NCI-H345 treated with DMSO at 0.1 percent for 48 hours (cell line): ENCODE results near the gene FAF2.
"Not testable (repeated sequence)": the region's sequence is repeated elsewhere in the genome, so short reads cannot be mapped to it uniquely, and the experiment has no call there.

Experiments
- DNase-seq: peaks from one replicate; lab custom pipeline; 2025; ENCODE audit not compliant: unreplicated experiment; lab: John Stamatoyannopoulos, UW

FAF2 gene

GRCh38 chr5:176447978-176448608 is at the start of gene FAF2:
Gene FAF2, plus strand, starts transcription at chr5:176448385. Its CDS starts 23 bp downstream, at chr5:176448408.
- DNase-seq: peak; percentile 87

GRCh38 chr5:176400382-176401156 is 47.6 kb upstream of the FAF2 start:
- DNase-seq: no peak

GRCh38 chr5:176401281-176402205 is 46.6 kb upstream of the FAF2 start:
- no peak for DNase-seq

GRCh38 chr5:176405656-176406435 is 42.3 kb upstream of the FAF2 start:
- no peak for DNase-seq

- DNase-seq: no peak
Observed at GRCh38 chr5:176406436-176407052, 41.6 kb upstream of the FAF2 start.

GRCh38 chr5:176407456-176408251 is 40.5 kb upstream of the FAF2 start:
- DNase-seq: no peak

GRCh38 chr5:176408252-176408573 is 40.0 kb upstream of the FAF2 start:
- DNase-seq: not testable (repeated sequence)

GRCh38 chr5:176408590-176408989 is 39.6 kb upstream of the FAF2 start:
- DNase-seq: no peak

- no peak for DNase-seq
Observed at GRCh38 chr5:176409765-176410164, 38.4 kb upstream of the FAF2 start.

GRCh38 chr5:176410486-176411180 is 37.6 kb upstream of the FAF2 start:
- DNase-seq: no peak

GRCh38 chr5:176412517-176413254 is 35.5 kb upstream of the FAF2 start:
- no peak for DNase-seq

GRCh38 chr5:176413255-176413565 is 35.0 kb upstream of the FAF2 start:
- no peak for DNase-seq

GRCh38 chr5:176413709-176414191 is 34.4 kb upstream of the FAF2 start:
- no peak for DNase-seq

- DNase-seq: no peak
Observed at GRCh38 chr5:176414704-176415103, 33.5 kb upstream of the FAF2 start.

- no peak for DNase-seq
Observed at GRCh38 chr5:176415240-176415951, 32.8 kb upstream of the FAF2 start.

GRCh38 chr5:176415952-176416924 is 31.9 kb upstream of the FAF2 start, which contains the start of gene CLTB:
Gene CLTB, minus strand, starts transcription at chr5:176416539. Its CDS starts 176 bp downstream, at chr5:176416363.
- peak; percentile 80 for DNase-seq
